HG02943 (cell line): Measurements from ENCODE around the gene PDE8A.
"Not testable (repeated sequence)": the region's sequence is repeated elsewhere in the genome, so short reads cannot be mapped to it uniquely, and the experiment has no call there.

Source experiments
- ATAC-seq: cut with Tn5 transposase; IDR thresholded peaks from one replicate; pipeline ENCODE4 v1.9.1; 2021; ENCODE audit warnings: mild to moderate bottlenecking, low read depth, moderate library complexity; ENCODE audit not compliant: unreplicated experiment

PDE8A gene

GRCh38 chr15:85157344-85157743 lies 175.7 kb downstream of the PDE8A start:
- no peak for ATAC-seq

DNA sequence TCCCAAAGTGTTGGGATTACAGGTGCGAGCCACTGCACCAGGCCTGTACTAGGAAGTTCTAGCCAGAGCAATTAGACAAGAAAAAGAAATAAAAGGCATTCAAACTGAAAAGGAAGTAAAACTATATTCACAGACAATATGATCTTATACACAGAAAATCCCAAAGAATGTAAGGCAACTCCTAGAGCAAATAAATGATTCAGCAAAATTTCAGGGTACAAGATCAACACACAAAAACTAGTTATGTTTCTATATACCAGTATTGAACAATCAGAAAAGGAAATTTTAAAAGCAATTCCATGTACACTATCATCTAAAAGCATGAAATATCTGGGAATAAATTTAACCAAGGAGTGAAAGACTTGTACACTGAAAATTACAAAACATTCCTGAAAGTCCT lies 180.6 kb downstream of the PDE8A start:
- ATAC-seq, result no peak

- no peak for ATAC-seq
These were observed 183.3 kb downstream of the PDE8A start for GRCh38 chr15:85164841-85165466.

DNA sequence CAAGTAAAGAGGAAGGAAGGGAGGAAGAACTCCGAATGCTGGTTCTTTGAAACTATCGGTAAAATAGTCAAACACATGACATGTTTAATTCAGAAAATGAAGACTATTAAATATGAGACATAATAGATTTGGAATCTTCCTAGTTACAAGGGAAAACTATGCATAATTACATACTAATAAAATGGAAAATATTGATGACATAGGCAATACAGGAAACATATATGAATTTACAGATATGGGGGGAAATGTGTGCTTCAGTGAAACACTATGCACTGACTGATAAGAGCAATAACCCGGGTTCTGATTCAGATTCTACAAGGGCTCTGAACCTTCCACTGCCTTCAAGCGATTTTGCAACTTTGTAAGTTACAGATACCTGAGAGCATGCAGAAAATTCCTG lies 185.9 kb downstream of the PDE8A start:
- ATAC-seq, result no peak

- no peak for ATAC-seq
These were observed 187.1 kb downstream of the PDE8A start for GRCh38 chr15:85168642-85169173.

GRCh38 chr15:85171736-85172135 lies 190.1 kb downstream of the PDE8A start:
- ATAC-seq, result no peak

GRCh38 chr15:85172846-85173490 lies 191.3 kb downstream of the PDE8A start:
- no peak for ATAC-seq

DNA sequence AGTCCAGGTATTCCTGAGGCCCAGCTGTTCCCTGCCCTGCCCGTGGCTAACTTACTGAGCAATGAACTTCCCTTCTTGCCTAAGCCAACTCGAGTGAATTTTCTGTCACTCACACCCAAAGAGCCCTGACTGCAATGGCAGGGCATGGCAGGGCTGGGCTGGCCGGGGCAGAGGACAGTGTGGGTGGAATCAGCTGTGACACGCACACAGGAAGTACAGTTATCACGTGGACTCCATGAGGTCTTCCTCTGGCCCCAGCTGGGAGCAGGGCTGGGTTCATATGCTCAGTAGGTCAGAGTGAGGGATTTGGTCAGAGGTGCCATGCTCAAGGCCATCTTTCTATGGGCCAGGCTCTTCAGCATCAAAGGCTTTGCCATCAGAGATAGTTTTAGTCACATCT lies 192.0 kb downstream of the PDE8A start:
- not testable (repeated sequence) for ATAC-seq

DNA sequence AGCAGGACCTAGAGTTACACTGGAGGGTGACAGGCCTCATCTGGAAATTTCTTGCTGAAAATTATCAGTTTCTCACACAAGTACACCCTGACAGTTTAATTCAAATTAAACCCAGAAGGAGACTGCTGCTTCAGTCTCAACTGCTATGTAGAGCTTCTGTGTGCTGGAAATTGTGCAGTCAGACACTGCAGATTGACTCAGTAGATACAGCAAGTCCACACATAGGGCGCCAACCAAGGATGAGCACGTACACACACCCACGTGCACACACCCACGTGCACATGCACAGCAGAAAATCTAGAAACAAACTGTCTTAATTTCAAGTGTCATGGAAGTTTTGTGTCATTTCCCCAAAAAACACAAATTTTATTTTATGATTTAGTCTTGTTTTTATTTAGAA lies 192.9 kb downstream of the PDE8A start:
- ATAC-seq, result no peak

- not testable (repeated sequence) for ATAC-seq
These were observed 195.4 kb downstream of the PDE8A start for GRCh38 chr15:85177042-85177515.

DNA sequence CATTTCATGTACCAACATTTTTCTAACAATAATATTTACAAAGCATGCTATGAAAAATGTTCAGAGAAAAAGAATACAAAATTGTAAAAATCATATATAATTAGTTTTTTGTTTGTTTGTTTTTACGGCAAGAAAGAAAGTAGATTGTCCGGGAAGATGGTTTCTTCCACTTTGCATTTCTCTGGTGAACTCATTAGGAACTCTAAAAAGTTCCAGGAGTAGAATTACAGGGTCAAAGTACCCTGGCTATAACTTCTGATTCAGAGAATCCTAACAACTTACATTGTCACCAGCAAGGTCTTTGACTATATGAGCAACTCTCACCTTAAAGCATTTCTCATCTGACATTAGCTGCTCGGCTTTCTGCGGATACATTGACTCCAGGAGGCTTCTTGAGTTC lies 196.7 kb downstream of the PDE8A start:
- no peak for ATAC-seq

DNA sequence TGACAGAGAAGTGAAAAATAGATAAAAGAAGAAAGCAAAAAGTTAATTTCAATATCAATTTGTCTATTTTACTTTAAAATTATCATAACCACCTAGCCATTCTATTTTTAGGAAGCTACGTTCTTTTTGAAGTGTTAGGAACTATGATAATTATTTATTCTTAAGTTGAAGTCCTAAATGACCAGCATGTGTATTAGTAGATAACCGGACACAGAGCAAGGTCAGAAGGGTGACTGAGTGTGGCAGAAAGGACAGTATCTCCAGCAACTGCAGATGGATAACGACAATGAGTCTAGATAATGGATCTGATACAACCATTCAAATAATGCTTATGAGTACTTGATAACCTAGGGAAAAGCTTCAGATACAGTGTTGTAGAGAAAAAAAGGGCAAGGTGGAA lies 198.0 kb downstream of the PDE8A start:
- no peak for ATAC-seq

DNA sequence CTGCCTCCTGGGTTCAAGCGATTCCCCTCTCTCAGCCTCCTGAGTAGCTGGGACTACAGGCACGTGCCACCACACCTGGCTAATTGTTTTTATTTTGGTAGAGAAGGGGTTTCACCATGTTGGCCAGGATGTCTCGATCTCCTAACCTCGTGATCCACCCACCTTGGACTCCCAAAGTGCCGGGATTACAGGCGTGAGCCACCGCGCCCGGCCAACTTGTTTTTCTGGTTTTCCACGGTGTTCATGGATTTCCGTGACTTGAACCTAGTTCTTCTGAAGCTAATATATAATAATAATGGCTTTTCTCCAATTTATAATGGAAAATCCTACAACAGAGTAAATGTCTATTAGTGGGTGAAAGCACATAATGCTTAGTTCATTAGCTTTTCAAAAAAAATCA lies 203.7 kb downstream of the PDE8A start:
- not testable (repeated sequence) for ATAC-seq

DNA sequence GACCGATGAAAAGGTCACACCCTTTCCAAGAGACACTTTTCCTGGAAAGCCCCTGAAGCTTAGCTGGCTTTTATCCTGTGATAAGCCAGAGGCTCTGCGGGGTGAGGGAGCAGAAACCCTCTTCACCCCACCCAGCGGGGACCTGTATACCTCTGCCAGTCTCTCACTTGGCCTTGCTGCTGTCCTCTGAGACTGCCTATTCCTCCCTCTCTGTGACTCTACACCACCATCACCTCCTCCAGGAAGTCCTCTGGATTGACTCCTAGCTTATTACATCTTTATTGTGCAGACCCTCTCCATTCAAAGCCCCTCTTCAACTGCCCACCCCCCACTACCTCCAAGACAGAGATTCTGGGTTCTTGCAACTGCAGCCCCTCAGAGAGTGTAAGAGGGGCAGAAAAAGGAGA lies 206.5 kb downstream of the PDE8A start:
- ATAC-seq, result not testable (repeated sequence)
